HEK293 (cell line): ENCODE data around the gene CSNK1G1.

Source experiments
- FEZF1 ChIP-seq: fragments of 450-650 bp; formaldehyde crosslinking; IDR thresholded peaks from 2 replicates; pipeline ENCODE4 v1.5.1; 2016; ENCODE audit warnings: missing biosample characterization, missing genetic modification characterization
- GFI1B ChIP-seq: fragments of 450-650 bp; formaldehyde crosslinking; IDR thresholded peaks from 2 replicates; pipeline ENCODE4 v1.5.1; 2016; ENCODE audit warnings: missing biosample characterization, missing genetic modification characterization
- GLI2 ChIP-seq: fragments of 450-650 bp; formaldehyde crosslinking; IDR thresholded peaks from 2 replicates; pipeline ENCODE4; 2017; ENCODE audit warnings: missing biosample characterization, missing genetic modification characterization, low read depth, borderline replicate concordance
- GLIS1 ChIP-seq: fragments of 450-650 bp; formaldehyde crosslinking; IDR thresholded peaks from 2 replicates; pipeline ENCODE4 v1.5.1; 2016; ENCODE audit warnings: missing biosample characterization, missing genetic modification characterization
- HOXC10 ChIP-seq: sonication (generic); formaldehyde crosslinking; IDR thresholded peaks from 2 replicates; pipeline ENCODE4 v1.8.1; 2023; ENCODE audit warnings: mild to moderate bottlenecking, missing genetic modification reagents
- KLF1 ChIP-seq: fragments of 450-650 bp; formaldehyde crosslinking; IDR thresholded peaks from 2 replicates; pipeline ENCODE4 v1.5.1; 2016; ENCODE audit warnings: missing biosample characterization, missing genetic modification characterization
- SALL2 ChIP-seq: fragments of 450-650 bp; formaldehyde crosslinking; IDR thresholded peaks from 2 replicates; pipeline ENCODE4 v1.5.0; 2017; ENCODE audit warnings: missing biosample characterization, mild to moderate bottlenecking, missing genetic modification characterization, borderline replicate concordance
- SP2 ChIP-seq: fragments of 450-650 bp; formaldehyde crosslinking; IDR thresholded peaks from 2 replicates; pipeline ENCODE4 v1.5.1; 2016; ENCODE audit warnings: missing biosample characterization, missing genetic modification characterization
- TRIM28 ChIP-seq: IDR thresholded peaks from 2 replicates; pipeline ENCODE4 v1.6.1; 2011; ENCODE audit warnings: low read length, control low read depth, borderline replicate concordance
- YY1 ChIP-seq: fragments of 450-650 bp; formaldehyde crosslinking; IDR thresholded peaks from 2 replicates; pipeline ENCODE4 v1.5.1; 2018; ENCODE audit warnings: missing biosample characterization, missing genetic modification characterization
- ZFHX2 ChIP-seq: fragments of 450-650 bp; formaldehyde crosslinking; conservative IDR thresholded peaks from 2 replicates; pipeline ENCODE4 v1.5.1; 2016; ENCODE audit warnings: missing biosample characterization, missing genetic modification characterization
- ZFP3 ChIP-seq: fragments of 450-650 bp; formaldehyde crosslinking; IDR thresholded peaks from 2 replicates; pipeline ENCODE4 v1.5.1; 2016; ENCODE audit warnings: low read depth, missing biosample characterization, missing genetic modification characterization
- ZNF175 ChIP-seq: fragments of 450-650 bp; formaldehyde crosslinking; IDR thresholded peaks from 2 replicates; pipeline ENCODE4 v1.5.1; 2016; ENCODE audit warnings: missing biosample characterization, missing genetic modification characterization
- ZNF214 ChIP-seq: fragments of 450-650 bp; formaldehyde crosslinking; IDR thresholded peaks from 2 replicates; pipeline ENCODE4 v1.5.1; 2017; ENCODE audit warnings: missing biosample characterization, mild to moderate bottlenecking, missing genetic modification characterization, borderline replicate concordance
- ZNF23 ChIP-seq: fragments of 450-650 bp; formaldehyde crosslinking; IDR thresholded peaks from 2 replicates; pipeline ENCODE4 v1.5.1; 2016; ENCODE audit warnings: missing biosample characterization, missing genetic modification characterization, borderline replicate concordance
- ZNF292 ChIP-seq: fragments of 450-650 bp; formaldehyde crosslinking; IDR thresholded peaks from 2 replicates; pipeline ENCODE4 v1.5.1; 2016; ENCODE audit warnings: low read depth, missing biosample characterization, missing genetic modification characterization, borderline replicate concordance
- ZNF350 ChIP-seq: fragments of 450-650 bp; formaldehyde crosslinking; IDR thresholded peaks from 2 replicates; pipeline ENCODE4 v1.5.0; 2017; ENCODE audit warnings: missing biosample characterization, mild to moderate bottlenecking, missing genetic modification characterization
- ZNF426 ChIP-seq: fragments of 450-650 bp; formaldehyde crosslinking; IDR thresholded peaks from 2 replicates; pipeline ENCODE4 v1.5.1; 2017; ENCODE audit warnings: missing biosample characterization, missing genetic modification characterization, mild to moderate bottlenecking, inconsistent platforms, moderate library complexity
- ZNF518A ChIP-seq: fragments of 450-650 bp; formaldehyde crosslinking; conservative IDR thresholded peaks from 2 replicates; pipeline ENCODE4 v1.5.1; 2016; ENCODE audit warnings: low read depth, missing biosample characterization, missing genetic modification characterization
- ZNF558 ChIP-seq: fragments of 450-650 bp; formaldehyde crosslinking; IDR thresholded peaks from 2 replicates; pipeline ENCODE4 v1.5.1; 2016; ENCODE audit warnings: missing biosample characterization, missing genetic modification characterization
- ZNF626 ChIP-seq: fragments of 450-650 bp; sonication (Bioruptor Pico); formaldehyde crosslinking; IDR thresholded peaks from 2 replicates; pipeline ENCODE4 v1.5.1; 2018; ENCODE audit warnings: missing biosample characterization, missing genetic modification characterization, inconsistent platforms
- ZNF660 ChIP-seq: fragments of 450-650 bp; IDR thresholded peaks from 2 replicates; pipeline ENCODE4 v1.5.1; 2018; ENCODE audit warnings: missing biosample characterization, mild to moderate bottlenecking, missing genetic modification characterization
- ZNF747 ChIP-seq: fragments of 450-650 bp; formaldehyde crosslinking; IDR thresholded peaks from 2 replicates; pipeline ENCODE4 v1.5.1; 2016; ENCODE audit warnings: missing biosample characterization, missing genetic modification characterization
- TF ChIP-seq, protein P1 (sequence below): fragments of 450-650 bp; formaldehyde crosslinking; IDR thresholded peaks from 2 replicates; pipeline ENCODE4 v1.5.1; 2016; ENCODE audit warnings: missing biosample characterization, missing genetic modification characterization
- TF ChIP-seq, protein P2 (sequence below): fragments of 450-650 bp; formaldehyde crosslinking; IDR thresholded peaks from 2 replicates; pipeline ENCODE4 v1.5.1; 2016; ENCODE audit warnings: missing biosample characterization, missing genetic modification characterization
- TF ChIP-seq, protein P3 (sequence below): fragments of 450-650 bp; IDR thresholded peaks from 2 replicates; pipeline ENCODE4 v1.5.1; 2018; ENCODE audit warnings: missing biosample characterization, missing genetic modification characterization
- TF ChIP-seq, protein P4 (sequence below): fragments of 450-650 bp; formaldehyde crosslinking; IDR thresholded peaks from 2 replicates; pipeline ENCODE4 v1.5.1; 2016; ENCODE audit warnings: missing biosample characterization, missing genetic modification characterization

CSNK1G1 gene

GRCh38 chr15:64153480-64154367 lies 202.2 kb downstream of the CSNK1G1 start (continued):
- no peak for TF ChIP-seq ZNF558 (tag by site-specific recombination)
- TF ChIP-seq FEZF1 (tag by site-specific recombination) = no peak
- TF ChIP-seq, protein P1, sequence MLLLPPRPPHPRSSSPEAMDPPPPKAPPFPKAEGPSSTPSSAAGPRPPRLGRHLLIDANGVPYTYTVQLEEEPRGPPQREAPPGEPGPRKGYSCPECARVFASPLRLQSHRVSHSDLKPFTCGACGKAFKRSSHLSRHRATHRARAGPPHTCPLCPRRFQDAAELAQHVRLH (tag by site-specific recombination) = no peak
- TF ChIP-seq HOXC10 (CRISPR knock-in tag) = no peak
- TF ChIP-seq, protein P2, sequence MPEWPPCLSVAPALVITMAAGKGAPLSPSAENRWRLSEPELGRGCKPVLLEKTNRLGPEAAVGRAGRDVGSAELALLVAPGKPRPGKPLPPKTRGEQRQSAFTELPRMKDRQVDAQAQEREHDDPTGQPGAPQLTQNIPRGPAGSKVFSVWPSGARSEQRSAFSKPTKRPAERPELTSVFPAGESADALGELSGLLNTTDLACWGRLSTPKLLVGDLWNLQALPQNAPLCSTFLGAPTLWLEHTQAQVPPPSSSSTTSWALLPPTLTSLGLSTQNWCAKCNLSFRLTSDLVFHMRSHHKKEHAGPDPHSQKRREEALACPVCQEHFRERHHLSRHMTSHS (tag by site-specific recombination) = no peak
- TF ChIP-seq KLF1 (tag by site-specific recombination) = no peak
- TF ChIP-seq ZFP3 (tag by site-specific recombination) = no peak
- TF ChIP-seq ZNF23 (tag by site-specific recombination) = no peak
- no peak for TF ChIP-seq ZNF518A
- TF ChIP-seq, protein P3, sequence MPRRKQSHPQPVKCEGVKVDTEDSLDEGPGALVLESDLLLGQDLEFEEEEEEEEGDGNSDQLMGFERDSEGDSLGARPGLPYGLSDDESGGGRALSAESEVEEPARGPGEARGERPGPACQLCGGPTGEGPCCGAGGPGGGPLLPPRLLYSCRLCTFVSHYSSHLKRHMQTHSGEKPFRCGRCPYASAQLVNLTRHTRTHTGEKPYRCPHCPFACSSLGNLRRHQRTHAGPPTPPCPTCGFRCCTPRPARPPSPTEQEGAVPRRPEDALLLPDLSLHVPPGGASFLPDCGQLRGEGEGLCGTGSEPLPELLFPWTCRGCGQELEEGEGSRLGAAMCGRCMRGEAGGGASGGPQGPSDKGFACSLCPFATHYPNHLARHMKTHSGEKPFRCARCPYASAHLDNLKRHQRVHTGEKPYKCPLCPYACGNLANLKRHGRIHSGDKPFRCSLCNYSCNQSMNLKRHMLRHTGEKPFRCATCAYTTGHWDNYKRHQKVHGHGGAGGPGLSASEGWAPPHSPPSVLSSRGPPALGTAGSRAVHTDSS (tag by site-specific recombination) = no peak
- TF ChIP-seq ZNF660 (tag by site-specific recombination) = peak; percentile 74
- TF ChIP-seq, protein P4, sequence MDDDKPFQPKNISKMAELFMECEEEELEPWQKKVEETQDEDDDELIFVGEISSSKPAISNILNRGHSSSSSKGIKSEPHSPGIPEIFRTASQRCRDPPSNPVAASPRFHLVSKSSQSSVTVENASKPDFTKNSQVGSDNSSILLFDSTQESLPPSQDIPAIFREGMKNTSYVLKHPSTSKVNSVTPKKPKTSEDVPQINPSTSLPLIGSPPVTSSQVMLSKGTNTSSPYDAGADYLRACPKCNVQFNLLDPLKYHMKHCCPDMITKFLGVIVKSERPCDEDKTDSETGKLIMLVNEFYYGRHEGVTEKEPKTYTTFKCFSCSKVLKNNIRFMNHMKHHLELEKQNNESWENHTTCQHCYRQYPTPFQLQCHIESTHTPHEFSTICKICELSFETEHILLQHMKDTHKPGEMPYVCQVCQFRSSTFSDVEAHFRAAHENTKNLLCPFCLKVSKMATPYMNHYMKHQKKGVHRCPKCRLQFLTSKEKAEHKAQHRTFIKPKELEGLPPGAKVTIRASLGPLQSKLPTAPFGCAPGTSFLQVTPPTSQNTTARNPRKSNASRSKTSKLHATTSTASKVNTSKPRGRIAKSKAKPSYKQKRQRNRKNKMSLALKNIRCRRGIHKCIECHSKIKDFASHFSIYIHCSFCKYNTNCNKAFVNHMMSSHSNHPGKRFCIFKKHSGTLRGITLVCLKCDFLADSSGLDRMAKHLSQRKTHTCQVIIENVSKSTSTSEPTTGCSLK = no peak
- TF ChIP-seq ZNF426 (tag by site-specific recombination) = no peak
- TF ChIP-seq ZNF350 (tag by site-specific recombination) = no peak
- TF ChIP-seq ZNF214 (tag by site-specific recombination) = no peak
- TF ChIP-seq ZNF175 = no peak
- no peak for TF ChIP-seq GLI2
- TF ChIP-seq TRIM28 = no peak
- no peak for TF ChIP-seq ZNF292 (tag by site-specific recombination)
- no peak for TF ChIP-seq YY1 (tag by site-specific recombination)
- TF ChIP-seq ZNF626 (tag by site-specific recombination) = no peak
- no peak for TF ChIP-seq GFI1B (tag by site-specific recombination)
- peak; percentile 19; the same call in 1 of the 2 replicates for TF ChIP-seq SP2 (tag by site-specific recombination)
- no peak for TF ChIP-seq ZFHX2 (tag by site-specific recombination)
- no peak for TF ChIP-seq ZNF747
- TF ChIP-seq GLIS1 = peak; percentile 12; the same call in 1 of the 2 replicates
- no peak for TF ChIP-seq SALL2 (tag by site-specific recombination)
